Transverse colon (tissue), 4 donors: ENCODE measurements around the gene LAMA4. TPM values are rescaled to one million over a fixed set of nuclear protein-coding genes. Genes with fewer than 3 reads are reported as not detected.

Source experiments
- DNase-seq: peaks from one replicate; pipeline ENCODE4 v3.0.0-alpha.2; 2019
- H3K27ac ChIP-seq, 4 donors: fragments of 200-600 bp; sonication (generic); 2 replicates each; pipeline ENCODE4 v1.5.1; 2016 to 2018; ENCODE audit warnings: inconsistent platforms in 4 of 4
- H3K27me3 ChIP-seq: fragments of 200-600 bp; sonication (generic); 2 replicates; pipeline ENCODE4 v1.5.1; 2017; ENCODE audit warnings: inconsistent platforms
- H3K36me3 ChIP-seq, 4 donors: fragments of 200-600 bp; sonication (generic); 2 replicates each; pipeline ENCODE4 v1.5.1; 2017 to 2019; ENCODE audit warnings: inconsistent platforms in 4 of 4
- H3K4me1 ChIP-seq, 4 donors: fragments of 200-600 bp; sonication (generic); 2 replicates each; pipeline ENCODE4 v1.5.1; 2017 to 2020; ENCODE audit warnings: inconsistent platforms in 4 of 4
- H3K4me3 ChIP-seq, 4 donors: fragments of 200-600 bp; sonication (generic); 1 replicate in 1 of 4; 2 replicates in 3 of 4; pipeline versions ENCODE4 v1.5.1 to v1.6.1; 2017 to 2019; ENCODE audit warnings: inconsistent platforms in 4 of 4
- H3K9me3 ChIP-seq, 2 donors: fragments of 200-600 bp; sonication (generic); 2 replicates each; pipeline ENCODE4 v1.5.1; 2017 to 2019; ENCODE audit warnings: inconsistent platforms in 2 of 2
- CTCF ChIP-seq, 5 experiments: fragments of 200-600 bp in 3 of 5; fragments of 450-650 bp in 2 of 5; sonication (generic) in 3 of 5; IDR thresholded peaks; 1 replicate in 2 of 5; 2 replicates in 3 of 5; pipeline ENCODE4 v1.5.1; 2016 to 2017; ENCODE audit warnings: antibody characterized with exemption in 5 of 5, inconsistent platforms in 3 of 5, mild to moderate bottlenecking in 2 of 5, moderate library complexity in 1 of 5
- EP300 ChIP-seq: sonication (generic); formaldehyde crosslinking; IDR thresholded peaks from one replicate; pipeline ENCODE4 v1.6.1; 2017; ENCODE audit warnings: antibody characterized with exemption, low read depth
- POLR2A ChIP-seq: fragments of 450-650 bp; IDR thresholded peaks from one replicate; pipeline ENCODE4 v1.6.1; 2016; ENCODE audit warnings: antibody characterized with exemption, mild to moderate bottlenecking, moderate library complexity
- POLR2AphosphoS5 ChIP-seq, 3 donors: sonication (generic); formaldehyde crosslinking; IDR thresholded peaks; one replicate each; pipeline ENCODE4 v1.6.1; 2016; ENCODE audit warnings: antibody characterized with exemption in 3 of 3
- WGBS, 2 donors: methylation state at CpG; one replicate each; pipeline ENCODE4 v1.1.5; 2018; ENCODE audit warnings: low coverage in 1 of 2; 5-methylcytosine and 5-hydroxymethylcytosine counted together
- in situ Hi-C, 4 donors: fragments of 200-750 bp; cut with MboI; loops; one replicate each; pipeline versions ENCODE4 v1.15.0 to v1.15.1; 2017; ENCODE audit warnings: low sequenced_read_pairs in 3 of 4, low pct_ligation_motif_present in 1 of 4, low pct_unique_long_range_greater_than_20kb in 1 of 4
- intact Hi-C: fragments of 100-400 bp; cut with DNase I; formaldehyde crosslinking; loops from one replicate; pipeline ENCODE4 v1.15.1; 2023; ENCODE audit warnings: low total_unique reads
- total RNA-seq, 4 donors: library from RNA; depleted of rRNA; stranded (reverse); fragments of >200 nt; gene quantifications; one replicate each; pipeline ENCODE4 v1.1.0, GENCODE V29; 2016

Gene LAMA4
- total RNA-seq, 4 donors from 2014 or later: 27.3 to 54.9 (median 40.1) TPM

- WGBS, 2 donors: 94% methylated on average over 1 of the region's 1 CpG; no CpG with 5 or more reads in 1 of the 2 donors
- no peak for TF ChIP-seq EP300
- no peak for TF ChIP-seq POLR2A
Measured at GRCh38 chr6:112298816-112299281, 44.5 kb upstream of the LAMA4 start.

GRCh38 chr6:112298021-112298745 is 43.8 kb upstream of the LAMA4 start:
- TF ChIP-seq CTCF (IDR thresholded peaks at IDR 0.05): no peak
- no peak for TF ChIP-seq EP300
- WGBS, 2 donors: 58 to 64% methylated on average over 6 to 7 of the region's 7 CpGs
- Histone ChIP-seq H3K27me3 (no peaks in the 10 kb centered on the region), H3K27ac (peak overlapping the region; percentile 64 to 71 (median 67)), H3K36me3 (no peaks in the 10 kb centered on the region), H3K4me1 (peaks cover 0 to 6% (median 3%) of the 10 kb centered on the region in 4 donors), H3K9me3 (no peaks in the 10 kb centered on the region), H3K4me3 (no peak overlapping the region)
- DNase-seq: no peak
- intact Hi-C loops: no loop called here
- in situ Hi-C loops: no loop called here

More at GRCh38 chr6:112298816-112299281, 44.5 kb upstream of the LAMA4 start:
- Histone ChIP-seq H3K27ac (peak overlapping the region; percentile 64 to 71 (median 67)), H3K36me3 (no peaks in the 10 kb centered on the region), H3K27me3 (no peaks in the 10 kb centered on the region), H3K4me3 (no peak overlapping the region), H3K9me3 (no peaks in the 10 kb centered on the region), H3K4me1 (peaks cover 0 to 6% (median 3%) of the 10 kb centered on the region in 4 donors)
- in situ Hi-C loops (no loop called here), intact Hi-C loops (no loop called here)
- no peak for DNase-seq

- Histone ChIP-seq H3K4me1 (peaks cover 0 to 6% (median 3%) of the 10 kb centered on the region in 4 donors), H3K27me3 (no peaks in the 10 kb centered on the region), H3K4me3 (no peak overlapping the region), H3K27ac (peak overlapping the region in 1 of 4 donors; percentile 0), H3K36me3 (no peaks in the 10 kb centered on the region), H3K9me3 (no peaks in the 10 kb centered on the region)
- DNase-seq: no peak
- intact Hi-C loops (no loop called here), in situ Hi-C loops (no loop called here)
- TF ChIP-seq EP300 (no peak), CTCF (IDR thresholded peaks at IDR 0.05) (no peak), POLR2A (no peak), POLR2AphosphoS5 (IDR thresholded peaks at IDR 0.05) (no peak)
Measured at GRCh38 chr6:112296694-112297093, 42.3 kb upstream of the LAMA4 start.

- in situ Hi-C loops: no loop called here
- TF ChIP-seq CTCF (IDR thresholded peaks at IDR 0.05): peak in 1 of 5 experiments; percentile 19
- no peak for TF ChIP-seq EP300
- TF ChIP-seq POLR2A: no peak
- no peak for TF ChIP-seq POLR2AphosphoS5 (IDR thresholded peaks at IDR 0.05)
Measured at GRCh38 chr6:112296122-112296521, 41.8 kb upstream of the LAMA4 start.

More at GRCh38 chr6:112296122-112296521, 41.8 kb upstream of the LAMA4 start:
- intact Hi-C loops: no loop called here
- DNase-seq: no peak
- H3K36me3 ChIP-seq: no peaks in the 10 kb centered on the region
- 60 to 70% methylated on average over 2 of the region's 2 CpGs for WGBS, 2 donors
- no peak overlapping the region for H3K4me3 ChIP-seq
- H3K27ac ChIP-seq: no peak overlapping the region
- peaks cover 0 to 6% (median 3%) of the 10 kb centered on the region in 4 donors for H3K4me1 ChIP-seq
- no peaks in the 10 kb centered on the region for H3K27me3 ChIP-seq
- no peaks in the 10 kb centered on the region for H3K9me3 ChIP-seq
